Measurements from ENCODE around the gene CFAP61.

DNA sequence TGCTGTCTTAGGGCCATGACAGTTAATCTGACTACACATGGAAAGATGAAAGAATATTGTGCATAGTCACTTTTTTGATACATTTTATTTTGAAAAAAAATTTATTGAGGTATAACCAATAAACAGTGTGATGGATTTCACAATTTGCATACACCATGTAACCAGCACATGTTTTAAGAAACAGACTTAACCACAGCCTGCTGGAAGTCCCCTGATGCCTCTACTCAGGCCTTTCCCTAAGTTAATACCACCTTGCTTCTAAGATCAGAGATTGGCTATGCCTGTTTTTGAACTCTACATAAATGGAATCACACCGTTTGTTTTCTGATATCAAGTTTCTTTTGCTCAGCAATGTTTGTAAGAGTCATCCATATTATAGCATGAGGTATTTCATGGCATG is 136.3 kb downstream of the CFAP61 start:
- TF ChIP-seq, protein P1, sequence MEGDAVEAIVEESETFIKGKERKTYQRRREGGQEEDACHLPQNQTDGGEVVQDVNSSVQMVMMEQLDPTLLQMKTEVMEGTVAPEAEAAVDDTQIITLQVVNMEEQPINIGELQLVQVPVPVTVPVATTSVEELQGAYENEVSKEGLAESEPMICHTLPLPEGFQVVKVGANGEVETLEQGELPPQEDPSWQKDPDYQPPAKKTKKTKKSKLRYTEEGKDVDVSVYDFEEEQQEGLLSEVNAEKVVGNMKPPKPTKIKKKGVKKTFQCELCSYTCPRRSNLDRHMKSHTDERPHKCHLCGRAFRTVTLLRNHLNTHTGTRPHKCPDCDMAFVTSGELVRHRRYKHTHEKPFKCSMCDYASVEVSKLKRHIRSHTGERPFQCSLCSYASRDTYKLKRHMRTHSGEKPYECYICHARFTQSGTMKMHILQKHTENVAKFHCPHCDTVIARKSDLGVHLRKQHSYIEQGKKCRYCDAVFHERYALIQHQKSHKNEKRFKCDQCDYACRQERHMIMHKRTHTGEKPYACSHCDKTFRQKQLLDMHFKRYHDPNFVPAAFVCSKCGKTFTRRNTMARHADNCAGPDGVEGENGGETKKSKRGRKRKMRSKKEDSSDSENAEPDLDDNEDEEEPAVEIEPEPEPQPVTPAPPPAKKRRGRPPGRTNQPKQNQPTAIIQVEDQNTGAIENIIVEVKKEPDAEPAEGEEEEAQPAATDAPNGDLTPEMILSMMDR (IDR thresholded peaks at IDR 0.05), result no peak
- TF ChIP-seq POLR2A (IDR thresholded peaks at IDR 0.05), result no peak

Data from thyroid gland (tissue), 4 donors.